ENCODE data around the gene TTC7B. TPM values are rescaled to one million over a fixed set of nuclear protein-coding genes. Genes with fewer than 3 reads are reported as not detected.
A peak's percentile ranks its signal among the peaks of the same experiment; 100 is the strongest.

The TTC7B gene
- total and polyA plus RNA-seq, 2 of the 8 experiments (the other 6 are each of a cell fraction or from before 2014, with no cell fraction given), result 23.7 to 34.0 TPM

DNA sequence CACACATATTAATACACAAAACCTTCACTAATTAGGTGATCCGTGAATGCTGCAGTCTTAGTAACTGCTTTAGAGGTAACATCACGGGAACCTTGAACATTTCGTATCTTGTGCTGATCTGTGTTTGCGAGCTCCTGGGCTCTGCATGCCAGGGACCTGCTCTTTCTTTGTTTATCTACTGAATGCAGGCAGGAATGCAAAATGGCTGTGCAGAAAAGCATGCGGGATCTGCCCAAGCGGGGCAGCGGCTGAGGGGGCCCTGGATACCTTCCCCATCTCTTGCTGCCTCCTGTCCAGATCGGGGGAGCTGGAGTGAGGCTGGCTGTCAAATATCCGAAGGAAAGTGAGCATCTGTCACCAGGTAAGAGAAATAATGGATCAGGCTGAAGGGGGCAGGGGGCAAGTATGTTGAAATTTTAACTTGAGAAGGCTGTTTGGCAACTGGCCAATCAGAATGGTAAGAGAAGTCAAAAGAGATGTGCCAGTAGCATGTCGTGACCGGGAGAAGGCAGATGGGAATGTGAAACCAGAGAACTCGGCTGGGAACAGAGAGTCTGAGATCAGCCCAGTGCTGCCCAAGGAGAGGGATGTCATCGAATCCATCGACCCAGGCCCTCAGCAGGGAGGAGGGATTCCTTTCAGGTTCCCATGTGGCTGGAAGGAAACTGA lies 191.4 kb downstream of the TTC7B start (continued):
- TF ChIP-seq SRF (IDR thresholded peaks at IDR 0.05; ENCODE audit: low read depth, low read length), result no peak
- TF ChIP-seq RAD21 (IDR thresholded peaks at IDR 0.05 in 1 of 2, conservative IDR thresholded peaks at IDR 0.05 in 1 of 2; ENCODE audit: low read depth in 2 of 2, low read length in 2 of 2), result no peak
- 0 out of 2 replicates have a peak, but pooled peaks have one; percentile 10 for TF ChIP-seq KDM1A (IDR thresholded peaks at IDR 0.05; ENCODE audit: borderline replicate concordance, low read length)
- TF ChIP-seq YY1 (IDR thresholded peaks at IDR 0.05; ENCODE audit: low read depth, low read length), result peak; percentile 86
- peak; percentile 32 for TF ChIP-seq ASH2L (IDR thresholded peaks at IDR 0.05; ENCODE audit: low read length)
- TF ChIP-seq BCL11A (IDR thresholded peaks at IDR 0.05; ENCODE audit: low read depth in 2 of 2, low read length in 2 of 2), result no peak
- TF ChIP-seq BACH1 (IDR thresholded peaks at IDR 0.05; ENCODE audit: low read length), result no peak
- TF ChIP-seq, protein P1, sequence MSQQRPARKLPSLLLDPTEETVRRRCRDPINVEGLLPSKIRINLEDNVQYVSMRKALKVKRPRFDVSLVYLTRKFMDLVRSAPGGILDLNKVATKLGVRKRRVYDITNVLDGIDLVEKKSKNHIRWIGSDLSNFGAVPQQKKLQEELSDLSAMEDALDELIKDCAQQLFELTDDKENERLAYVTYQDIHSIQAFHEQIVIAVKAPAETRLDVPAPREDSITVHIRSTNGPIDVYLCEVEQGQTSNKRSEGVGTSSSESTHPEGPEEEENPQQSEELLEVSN (IDR thresholded peaks at IDR 0.05), result 0 out of 2 replicates have a peak, but pooled peaks have one; percentile 52
- TF ChIP-seq TEAD4 (IDR thresholded peaks at IDR 0.05; ENCODE audit: low read depth, low read length), result peak; percentile 95
- no peak for TF ChIP-seq SP4 (IDR thresholded peaks at IDR 0.05; ENCODE audit: low read length)
- TF ChIP-seq NRF1 (IDR thresholded peaks at IDR 0.05; ENCODE audit: low read depth, low read length), result no peak
- TF ChIP-seq, protein P2, sequence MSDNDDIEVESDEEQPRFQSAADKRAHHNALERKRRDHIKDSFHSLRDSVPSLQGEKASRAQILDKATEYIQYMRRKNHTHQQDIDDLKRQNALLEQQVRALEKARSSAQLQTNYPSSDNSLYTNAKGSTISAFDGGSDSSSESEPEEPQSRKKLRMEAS (IDR thresholded peaks at IDR 0.05), result peak; percentile 80
- no peak for TF ChIP-seq CREB1 (IDR thresholded peaks at IDR 0.05)
- TF ChIP-seq SP1 (IDR thresholded peaks at IDR 0.05; ENCODE audit: low read depth, low read length), result no peak
- no peak for TF ChIP-seq ZNF274 (IDR thresholded peaks at IDR 0.05; ENCODE audit: borderline replicate concordance, extremely low read depth, low read length)
- no peak for TF ChIP-seq NANOG (IDR thresholded peaks at IDR 0.05; ENCODE audit: insufficient read depth, low read depth, low read length, poor library complexity, severe bottlenecking)
- TF ChIP-seq CHD1 (IDR thresholded peaks at IDR 0.05; ENCODE audit: low read depth, low read length), result no peak
- no peak for TF ChIP-seq CEBPB (IDR thresholded peaks at IDR 0.05; ENCODE audit: low read depth, low read length)
- TF ChIP-seq, protein P3, sequence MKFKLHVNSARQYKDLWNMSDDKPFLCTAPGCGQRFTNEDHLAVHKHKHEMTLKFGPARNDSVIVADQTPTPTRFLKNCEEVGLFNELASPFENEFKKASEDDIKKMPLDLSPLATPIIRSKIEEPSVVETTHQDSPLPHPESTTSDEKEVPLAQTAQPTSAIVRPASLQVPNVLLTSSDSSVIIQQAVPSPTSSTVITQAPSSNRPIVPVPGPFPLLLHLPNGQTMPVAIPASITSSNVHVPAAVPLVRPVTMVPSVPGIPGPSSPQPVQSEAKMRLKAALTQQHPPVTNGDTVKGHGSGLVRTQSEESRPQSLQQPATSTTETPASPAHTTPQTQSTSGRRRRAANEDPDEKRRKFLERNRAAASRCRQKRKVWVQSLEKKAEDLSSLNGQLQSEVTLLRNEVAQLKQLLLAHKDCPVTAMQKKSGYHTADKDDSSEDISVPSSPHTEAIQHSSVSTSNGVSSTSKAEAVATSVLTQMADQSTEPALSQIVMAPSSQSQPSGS (IDR thresholded peaks at IDR 0.05; ENCODE audit: low read length), result no peak
- no peak for TF ChIP-seq HDAC6 (IDR thresholded peaks at IDR 0.05; ENCODE audit: low read depth, low read length)
- no peak for TF ChIP-seq CHD2 (IDR thresholded peaks at IDR 0.05; ENCODE audit: low read length)
- no peak for TF ChIP-seq RXRA (IDR thresholded peaks at IDR 0.05; ENCODE audit: insufficient read depth, low read depth, low read length)
